GM23248 (cell line): ENCODE data around the gene ROCK2. TPM values are rescaled to one million over a fixed set of nuclear protein-coding genes. Genes with fewer than 3 reads are reported as not detected.

Experiments used
- DNase-seq: peaks from one replicate; pipeline ENCODE4 v3.0.0-alpha.2; 2015
- H2AFZ ChIP-seq: fragments of 200-600 bp; sonication (generic); 2 replicates; pipeline ENCODE4 v1.6.1; 2016; ENCODE audit warnings: antibody characterized with exemption
- H3F3A ChIP-seq: fragments of 200-600 bp; sonication (generic); 2 replicates; pipeline ENCODE4 v1.6.1; 2016; ENCODE audit warnings: mild to moderate bottlenecking, antibody characterized with exemption, mixed run types; ENCODE audit not compliant: insufficient read depth
- H3K27ac ChIP-seq: fragments of 200-600 bp; sonication (generic); 2 replicates; pipeline ENCODE4 v1.5.1; 2016; ENCODE audit warnings: mild to moderate bottlenecking
- H3K27me3 ChIP-seq: fragments of 200-600 bp; sonication (generic); replicated peaks from 2 replicates; pipeline ENCODE4 v1.6.1; 2016; ENCODE audit warnings: mild to moderate bottlenecking; ENCODE audit not compliant: insufficient read depth
- H3K36me3 ChIP-seq: fragments of 200-600 bp; sonication (generic); 2 replicates; pipeline ENCODE4 v1.6.1; 2016; ENCODE audit warnings: low read depth, mild to moderate bottlenecking
- H3K4me1 ChIP-seq: fragments of 200-600 bp; sonication (generic); 2 replicates; pipeline ENCODE4 v1.6.1; 2016; ENCODE audit warnings: mild to moderate bottlenecking; ENCODE audit not compliant: insufficient read depth
- H3K4me2 ChIP-seq: fragments of 200-600 bp; sonication (generic); one replicate; pipeline ENCODE4 v1.6.1; 2016; ENCODE audit warnings: mild to moderate bottlenecking; ENCODE audit not compliant: unreplicated experiment
- H3K4me3 ChIP-seq: fragments of 200-600 bp; sonication (generic); 2 replicates; pipeline ENCODE4 v1.5.1; 2016; ENCODE audit warnings: mild to moderate bottlenecking
- H3K79me2 ChIP-seq: fragments of 200-600 bp; sonication (generic); 2 replicates; pipeline ENCODE4 v1.6.1; 2016; ENCODE audit warnings: mild to moderate bottlenecking; ENCODE audit not compliant: insufficient read depth
- H3K9ac ChIP-seq: fragments of 200-600 bp; sonication (generic); 2 replicates; pipeline ENCODE4 v1.6.1; 2016; ENCODE audit warnings: mild to moderate bottlenecking
- H3K9me2 ChIP-seq: fragments of 200-600 bp; sonication (generic); 2 replicates; pipeline ENCODE4 v1.6.1; 2016; ENCODE audit warnings: mixed run types, mild to moderate bottlenecking, moderate library complexity; ENCODE audit not compliant: insufficient read depth
- H3K9me3 ChIP-seq: fragments of 200-600 bp; sonication (generic); one replicate; pipeline ENCODE4 v1.6.1; 2017; ENCODE audit warnings: low read depth
- H4K20me1 ChIP-seq: fragments of 200-600 bp; sonication (generic); 2 replicates; pipeline ENCODE4 v1.6.0; 2016; ENCODE audit not compliant: insufficient read depth
- EZH2 ChIP-seq: fragments of 200-600 bp; sonication (generic); IDR thresholded peaks from 2 replicates; pipeline ENCODE4 v1.6.1; 2018; ENCODE audit warnings: antibody characterized with exemption, mild to moderate bottlenecking; ENCODE audit not compliant: insufficient read depth, poor library complexity, severe bottlenecking
- EZH2phosphoT487 ChIP-seq: fragments of 200-600 bp; sonication (generic); IDR thresholded peaks from 2 replicates; pipeline ENCODE4 v1.6.1; 2018; ENCODE audit warnings: antibody characterized with exemption, moderate library complexity, mild to moderate bottlenecking, low read depth; ENCODE audit not compliant: insufficient read depth
- WGBS, 2 experiments: methylation state at CpG; one replicate each; pipeline ENCODE4 v1.1.6; 2015 to 2017; ENCODE audit warnings: low lambda C conversion rate in 2 of 2, low coverage in 1 of 2; ENCODE audit errors: missing lambda C conversion rate in 2 of 2; 5-methylcytosine and 5-hydroxymethylcytosine counted together
- in situ Hi-C: fragments of 300-500 bp; cut with MboI; formaldehyde crosslinking; loops from 2 replicates; pipeline ENCODE4 v1.15.0; 2020
- polyA plus RNA-seq: library from polyadenylated mRNA; unstranded; fragments of >200 nt; fragmentation: Nextera tagmentation; extraction: Ambion mirVana; gene quantifications from 2 replicates; pipeline ENCODE4 v1.2.1, GENCODE V29; 2016
- total RNA-seq: library from RNA; depleted of rRNA; stranded (reverse); fragments of >200 nt; shearing (Covaris generic); gene quantifications from 2 replicates; pipeline ENCODE4 v1.2.3, GENCODE V29; 2014

The ROCK2 gene
- total and polyA plus RNA-seq, 2 experiments from 2014 or later = 19.9 to 38.3 TPM

DNA sequence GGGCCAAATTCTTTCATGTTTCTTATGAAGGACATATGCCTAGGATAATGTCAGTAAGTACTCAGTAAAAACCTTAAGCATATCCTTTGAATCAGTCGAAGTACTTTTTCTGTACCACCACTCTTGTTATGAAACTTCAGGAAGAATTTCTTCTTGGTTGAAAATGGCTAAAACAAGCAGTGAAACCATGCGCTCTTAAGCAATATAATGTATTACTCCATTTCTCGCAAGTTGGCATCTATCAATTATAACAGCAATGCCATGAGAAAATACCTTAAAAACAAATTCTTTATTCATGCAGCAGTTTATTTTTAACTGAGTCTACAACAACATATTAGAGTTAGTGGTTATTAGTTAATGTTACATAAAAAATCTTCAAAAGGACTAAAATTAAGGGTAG is 148.2 kb downstream of the ROCK2 start:
- H2AFZ ChIP-seq = no peak overlapping the region
- TF ChIP-seq EZH2phosphoT487 (no peak), EZH2 (no peak)
- H3K79me2 ChIP-seq = no peaks in the 10 kb centered on the region
- 66 to 69% methylated on average over 3 of the region's 3 CpGs for WGBS, 2 experiments
- no peaks in the 10 kb centered on the region for H3K4me1 ChIP-seq
- 0 out of 2 replicates have a peak, but pooled peaks cover 4% of the 10 kb centered on the region for H3F3A ChIP-seq
- H3K4me3 ChIP-seq = no peak overlapping the region
- H3K27me3 ChIP-seq = no peaks in the 10 kb centered on the region
- DNase-seq = no peak
- no peak overlapping the region for H3K4me2 ChIP-seq
- no peaks in the 10 kb centered on the region for H3K9me2 ChIP-seq
- no peaks in the 10 kb centered on the region for H3K9me3 ChIP-seq
- in situ Hi-C loops = no loop called here
- H4K20me1 ChIP-seq = no peaks in the 10 kb centered on the region
- peaks cover 65% of the 10 kb centered on the region for H3K36me3 ChIP-seq
- no peak overlapping the region for H3K27ac ChIP-seq
- no peak overlapping the region for H3K9ac ChIP-seq

DNA sequence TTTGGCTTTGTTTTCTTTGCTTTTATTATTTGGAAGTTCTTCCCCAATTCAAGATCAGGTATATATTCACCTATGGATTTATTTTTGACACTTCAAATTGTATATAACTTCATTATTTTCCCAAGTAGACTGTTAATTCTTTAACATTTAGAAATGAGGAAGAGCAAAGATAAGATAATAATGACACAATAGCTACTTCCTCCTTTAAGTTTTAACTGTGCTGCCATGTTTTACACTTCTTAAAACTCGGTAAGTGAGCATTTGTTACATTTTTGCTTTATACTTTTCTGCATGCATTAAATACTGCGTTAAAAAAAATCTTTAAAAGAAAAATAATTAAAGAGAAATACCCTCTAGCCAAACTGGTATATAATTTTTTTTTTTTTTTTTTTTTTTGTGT is 156.7 kb downstream of the ROCK2 start:
- Histone ChIP-seq H2AFZ (no peak overlapping the region), H3F3A (peaks cover 6% of the 10 kb centered on the region; the same call in 1 of the 2 replicates), H3K9me3 (no peaks in the 10 kb centered on the region), H4K20me1 (no peaks in the 10 kb centered on the region), H3K27me3 (no peaks in the 10 kb centered on the region), H3K4me1 (peaks cover 13% of the 10 kb centered on the region), H3K4me2 (no peak overlapping the region), H3K9ac (no peak overlapping the region), H3K36me3 (peaks cover 23% of the 10 kb centered on the region), H3K9me2 (no peaks in the 10 kb centered on the region), H3K79me2 (no peaks in the 10 kb centered on the region), H3K27ac (peak overlapping the region; percentile 41), H3K4me3 (no peak overlapping the region)
- in situ Hi-C loops = no loop called here
- DNase-seq = no peak
- no peak for TF ChIP-seq EZH2
- TF ChIP-seq EZH2phosphoT487 = no peak
- 97 to 100% methylated on average over 2 of the region's 2 CpGs for WGBS, 2 experiments

DNA sequence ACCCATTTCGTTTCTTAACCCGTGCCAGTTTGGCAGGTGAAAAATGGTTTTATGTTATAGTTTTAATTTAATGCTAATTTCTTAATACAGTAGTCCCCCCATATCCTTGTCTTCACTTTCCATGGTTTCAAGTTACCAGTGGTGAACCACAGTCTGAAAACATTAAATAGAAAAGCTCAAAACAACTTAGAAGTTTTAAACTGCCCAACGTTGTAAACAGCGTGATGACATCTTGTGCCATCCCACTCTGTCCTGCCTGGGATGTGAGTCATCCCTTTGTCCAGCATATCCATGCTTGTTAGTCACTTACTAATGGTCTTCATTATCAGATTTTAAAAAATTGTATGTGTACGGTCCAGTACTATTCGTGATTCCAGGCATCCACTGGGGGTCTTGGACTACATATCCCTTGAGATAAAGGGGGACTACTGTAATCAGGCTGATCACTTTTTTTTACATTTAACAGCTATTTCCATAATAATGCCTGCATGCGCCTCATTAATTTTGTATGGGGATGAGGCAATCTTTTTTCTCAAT is 157.3 kb downstream of the ROCK2 start:
- peak; percentile 89 for DNase-seq
- H3K9me2 ChIP-seq = no peaks in the 10 kb centered on the region
- H4K20me1 ChIP-seq = no peaks in the 10 kb centered on the region
- H3K9ac ChIP-seq = peak overlapping the region; percentile 9; the same call in 1 of the 2 replicates
- no peak overlapping the region for H3K4me3 ChIP-seq
- in situ Hi-C loops = no loop called here
- no peak for TF ChIP-seq EZH2
- TF ChIP-seq EZH2phosphoT487 = no peak
- WGBS, 2 experiments = 53 to 55% methylated on average over 7 of the region's 7 CpGs
- no peaks in the 10 kb centered on the region for H3K79me2 ChIP-seq
- no peaks in the 10 kb centered on the region for H3K27me3 ChIP-seq
- peaks cover 27% of the 10 kb centered on the region for H3K36me3 ChIP-seq
- peaks cover 6% of the 10 kb centered on the region; the same call in 1 of the 2 replicates for H3F3A ChIP-seq
- peaks cover 13% of the 10 kb centered on the region for H3K4me1 ChIP-seq
- no peaks in the 10 kb centered on the region for H3K9me3 ChIP-seq
- H2AFZ ChIP-seq = no peak overlapping the region
- H3K4me2 ChIP-seq = peak overlapping the region; percentile 21
- H3K27ac ChIP-seq = peak overlapping the region; percentile 41

DNA sequence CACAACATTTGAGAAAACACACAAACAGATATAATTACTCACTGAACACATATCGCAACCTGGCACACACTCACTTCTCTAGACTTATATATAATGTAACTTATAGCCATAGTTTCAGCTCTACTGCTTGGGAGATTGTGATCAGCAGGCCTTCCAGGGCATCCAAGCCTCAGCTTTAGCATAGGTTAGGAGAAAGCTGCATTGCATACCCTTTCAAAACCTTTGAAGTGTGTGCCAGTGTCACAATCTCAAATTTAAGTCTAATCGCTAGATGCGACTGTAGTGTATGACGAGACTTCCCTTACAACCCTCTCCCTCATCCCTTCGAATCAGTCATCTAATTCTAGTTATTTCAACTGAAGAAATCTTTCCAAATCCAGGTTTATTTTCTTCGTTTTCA is 158.3 kb downstream of the ROCK2 start:
- 97% methylated on average over 6 of the region's 6 CpGs for WGBS, 2 experiments
- no peaks in the 10 kb centered on the region for H3K9me3 ChIP-seq

More for the DNA sequence above, 158.3 kb downstream of the ROCK2 start:
- Histone ChIP-seq H3K4me1 (peaks cover 13% of the 10 kb centered on the region), H3K9me2 (no peaks in the 10 kb centered on the region), H3K4me2 (no peak overlapping the region), H3K79me2 (no peaks in the 10 kb centered on the region), H2AFZ (no peak overlapping the region), H3K36me3 (peaks cover 26% of the 10 kb centered on the region), H3K27me3 (no peaks in the 10 kb centered on the region), H4K20me1 (no peaks in the 10 kb centered on the region), H3F3A (peaks cover 6% of the 10 kb centered on the region; the same call in 1 of the 2 replicates), H3K9ac (no peak overlapping the region), H3K27ac (no peak overlapping the region), H3K4me3 (no peak overlapping the region)
- TF ChIP-seq EZH2 (no peak), EZH2phosphoT487 (no peak)
- no peak for DNase-seq
- in situ Hi-C loops = no loop called here
